Subcutaneous adipose tissue (tissue), 4 donors: ENCODE data around the gene TANGO6. TPM values are rescaled to one million over a fixed set of nuclear protein-coding genes. Genes with fewer than 3 reads are reported as not detected.

Experiments used
- CTCF ChIP-seq: fragments of 450-650 bp; IDR thresholded peaks from one replicate; pipeline ENCODE4 v1.5.1; 2016; ENCODE audit warnings: low read depth, mild to moderate bottlenecking, control low read depth, antibody characterized with exemption, moderate library complexity
- total RNA-seq, 4 donors: library from RNA; depleted of rRNA; stranded (reverse); fragments of >200 nt; gene quantifications; one replicate each; pipeline ENCODE4 v1.1.0, GENCODE V29; 2016

Gene TANGO6
- total RNA-seq, 4 donors from 2014 or later: 14.3 to 19.4 (median 15.9) TPM

GRCh38 chr16:69114346-69114975, 271.1 kb downstream of the TANGO6 start:
- TF ChIP-seq CTCF: no peak

GRCh38 chr16:69114976-69115355, 271.6 kb downstream of the TANGO6 start:
- TF ChIP-seq CTCF: no peak

GRCh38 chr16:69115361-69115760, 272.0 kb downstream of the TANGO6 start:
- no peak for TF ChIP-seq CTCF

- no peak for TF ChIP-seq CTCF
Observed at GRCh38 chr16:69115837-69116236, 272.5 kb downstream of the TANGO6 start.

GRCh38 chr16:69116256-69116875, 273.0 kb downstream of the TANGO6 start:
- TF ChIP-seq CTCF: no peak

GRCh38 chr16:69116906-69117305, 273.6 kb downstream of the TANGO6 start:
- no peak for TF ChIP-seq CTCF

GRCh38 chr16:69118468-69118867, 275.1 kb downstream of the TANGO6 start:
- TF ChIP-seq CTCF: no peak
